ENCODE results near the gene TPI1.
"Not testable (repeated sequence)": the region's sequence is repeated elsewhere in the genome, so short reads cannot be mapped to it uniquely, and the experiment has no call there.

The TPI1 gene

GRCh38 chr12:6869049-6870021, 2.0 kb downstream of the TPI1 start:
- Histone ChIP-seq H3K27ac (no peak overlapping the region; the same call in 1 of the 2 replicates), H2AFZ (ENCODE audit: low read depth) (no peak overlapping the region), H3K79me2 (ENCODE audit: insufficient read depth, low read depth) (peaks cover 25% of the 10 kb centered on the region)

GRCh38 chr12:6870304-6870703, 3.0 kb downstream of the TPI1 start:
- Histone ChIP-seq H3K4me2 (peak overlapping the region; percentile 3; the same call in 1 of the 2 replicates), H3K4me1 (ENCODE audit: low read depth, poor library complexity, severe bottlenecking) (peaks cover 53% of the 10 kb centered on the region), H4K20me1 (ENCODE audit: insufficient read depth) (peaks cover 12% of the 10 kb centered on the region; the same call in 1 of the 2 replicates), H3K79me2 (ENCODE audit: insufficient read depth, low read depth) (peaks cover 25% of the 10 kb centered on the region)
- not testable (repeated sequence) for H3K27ac ChIP-seq; H2AFZ ChIP-seq (ENCODE audit: low read depth); H3K9ac ChIP-seq; H3K27me3 ChIP-seq (ENCODE audit: insufficient read depth, low read depth); H3K4me3 ChIP-seq (IDR thresholded peaks at IDR 0.05; ENCODE audit: insufficient read depth, low read depth, low read length); H3K36me3 ChIP-seq (ENCODE audit: insufficient read depth)

More at GRCh38 chr12:6869049-6870021, 2.0 kb downstream of the TPI1 start:
- Histone ChIP-seq H4K20me1 (ENCODE audit: insufficient read depth) (peaks cover 12% of the 10 kb centered on the region; the same call in 1 of the 2 replicates), H3K27me3 (ENCODE audit: insufficient read depth, low read depth) (no peaks in the 10 kb centered on the region), H3K4me1 (ENCODE audit: low read depth, poor library complexity, severe bottlenecking) (peaks cover 47% of the 10 kb centered on the region), H3K4me3 (IDR thresholded peaks at IDR 0.05; ENCODE audit: insufficient read depth, low read depth, low read length) (no peak overlapping the region), H3K4me2 (peak overlapping the region; percentile 65), H3K36me3 (ENCODE audit: insufficient read depth) (no peaks in the 10 kb centered on the region; the same call in 1 of the 2 replicates), H3K9ac (peak overlapping the region; percentile 95; the same call in 1 of the 2 replicates)
- TF ChIP-seq CTCF (conservative IDR thresholded peaks at IDR 0.05; ENCODE audit: low read depth, low read length) = peak; percentile 80

- Histone ChIP-seq H3K79me2 (ENCODE audit: insufficient read depth, low read depth) (peaks cover 25% of the 10 kb centered on the region), H2AFZ (ENCODE audit: low read depth) (no peak overlapping the region), H3K4me2 (peak overlapping the region; percentile 93; the same call in 1 of the 2 replicates), H3K27me3 (ENCODE audit: insufficient read depth, low read depth) (no peaks in the 10 kb centered on the region), H4K20me1 (ENCODE audit: insufficient read depth) (peaks cover 12% of the 10 kb centered on the region; the same call in 1 of the 2 replicates), H3K4me1 (ENCODE audit: low read depth, poor library complexity, severe bottlenecking) (peaks cover 53% of the 10 kb centered on the region), H3K27ac (no peak overlapping the region), H3K9ac (no peak overlapping the region), H3K36me3 (ENCODE audit: insufficient read depth) (no peaks in the 10 kb centered on the region; the same call in 1 of the 2 replicates), H3K4me3 (IDR thresholded peaks at IDR 0.05; ENCODE audit: insufficient read depth, low read depth, low read length) (no peak overlapping the region)
- TF ChIP-seq CTCF (conservative IDR thresholded peaks at IDR 0.05; ENCODE audit: low read depth, low read length) = no peak
Measured at GRCh38 chr12:6871052-6871957, 4.0 kb downstream of the TPI1 start.

GRCh38 chr12:6872073-6873048, 5.0 kb downstream of the TPI1 start:
- Histone ChIP-seq H3K79me2 (ENCODE audit: insufficient read depth, low read depth) (peaks cover 25% of the 10 kb centered on the region), H4K20me1 (ENCODE audit: insufficient read depth) (peaks cover 12% of the 10 kb centered on the region; the same call in 1 of the 2 replicates), H3K36me3 (ENCODE audit: insufficient read depth) (no peaks in the 10 kb centered on the region; the same call in 1 of the 2 replicates), H3K9ac (peak overlapping the region; percentile 56; the same call in 1 of the 2 replicates), H2AFZ (ENCODE audit: low read depth) (peak overlapping the region; percentile 54; the same call in 1 of the 2 replicates), H3K4me1 (ENCODE audit: low read depth, poor library complexity, severe bottlenecking) (peaks cover 46% of the 10 kb centered on the region), H3K4me2 (peak overlapping the region; percentile 93), H3K27ac (no peak overlapping the region), H3K27me3 (ENCODE audit: insufficient read depth, low read depth) (no peaks in the 10 kb centered on the region), H3K4me3 (IDR thresholded peaks at IDR 0.05; ENCODE audit: insufficient read depth, low read depth, low read length) (no peak overlapping the region)
- peak; percentile 75 for TF ChIP-seq CTCF (conservative IDR thresholded peaks at IDR 0.05; ENCODE audit: low read depth, low read length)

All from KMS-11 (cell line).